ENCODE measurements around the gene NOL3. TPM values are rescaled to one million over a fixed set of nuclear protein-coding genes. Genes with fewer than 3 reads are reported as not detected.

The NOL3 gene
- total RNA-seq, 1 experiment from 2014 or later = 49.8 TPM

GRCh38 chr16:67150833-67151396 is 19.4 kb upstream of the NOL3 start, which contains the start of gene B3GNT9:
TSS of gene B3GNT9 (minus strand) at chr16:67150998. CDS start at chr16:67150485, 513 bp downstream.
- Mint-ChIP-seq H3K27ac (ENCODE audit: low read depth, unreplicated experiment) (no peak within 1 kb of the TSS), H3K4me3 (ENCODE audit: unreplicated experiment) (peak within 1 kb of the TSS; percentile 46), H3K4me1 (ENCODE audit: insufficient read depth, unreplicated experiment) (peaks cover 12% of the 10 kb centered on the region), H3K9me3 (ENCODE audit: unreplicated experiment) (no peaks in the 10 kb centered on the region), H3K36me3 (ENCODE audit: insufficient read depth, unreplicated experiment) (peaks cover 35% of the 10 kb centered on the region), H3K27me3 (ENCODE audit: insufficient read depth, unreplicated experiment) (no peaks in the 10 kb centered on the region)
- ChIA-PET CTCF (interaction anchor here (0.7 to 0.8 kb wide), 2 partner anchors 168 to 173 kb away, joined by 3 read pairs; no protein-coding TSS in a partner anchor), POLR2A (interaction anchor here (0.6 kb wide), 1 partner anchor 41 kb away, joined by 4 read pairs; the partner anchor contains the start of gene PHAF1)
- no peak for DNase-seq (ENCODE audit: unreplicated experiment)
- no TSS peak for BruUV-seq (replicated peaks)
- TF ChIP-seq CTCF (IDR thresholded peaks at IDR 0.05; ENCODE audit: unreplicated experiment) = no peak
- intact Hi-C loops (cut with micrococcal nuclease) = no loop called here

GRCh38 chr16:67151431-67152097 is 18.8 kb upstream of the NOL3 start:
- intact Hi-C loops (cut with micrococcal nuclease) = no loop called here
- Mint-ChIP-seq H3K36me3 (ENCODE audit: insufficient read depth, unreplicated experiment) (peaks cover 29% of the 10 kb centered on the region), H3K4me1 (ENCODE audit: insufficient read depth, unreplicated experiment) (peaks cover 12% of the 10 kb centered on the region), H3K4me3 (ENCODE audit: unreplicated experiment) (peak overlapping the region; percentile 46), H3K27me3 (ENCODE audit: insufficient read depth, unreplicated experiment) (no peaks in the 10 kb centered on the region), H3K27ac (ENCODE audit: low read depth, unreplicated experiment) (no peak overlapping the region), H3K9me3 (ENCODE audit: unreplicated experiment) (no peaks in the 10 kb centered on the region)
- no peak for TF ChIP-seq CTCF (IDR thresholded peaks at IDR 0.05; ENCODE audit: unreplicated experiment)
- no TSS peak for BruUV-seq (replicated peaks)
- ChIA-PET POLR2A (interaction anchor here (0.6 to 1.1 kb wide), 3 partner anchors 11 to 42 kb away, joined by 3 to 4 read pairs (median 4); partner anchors contain the start of gene PHAF1), CTCF (interaction anchor here (0.7 to 0.9 kb wide), 4 partner anchors 26 to 173 kb away, joined by 3 to 4 read pairs (median 3); no protein-coding TSS in a partner anchor)
- no peak for DNase-seq (ENCODE audit: unreplicated experiment)

GRCh38 chr16:67154578-67155294 is 15.6 kb upstream of the NOL3 start:
- BruUV-seq (replicated peaks) = no TSS peak
- DNase-seq (ENCODE audit: unreplicated experiment) = no peak
- no peaks in the 10 kb centered on the region for H3K9me3 Mint-ChIP-seq (ENCODE audit: unreplicated experiment)
- H3K4me1 Mint-ChIP-seq (ENCODE audit: insufficient read depth, unreplicated experiment) = peaks cover 14% of the 10 kb centered on the region
- no peaks in the 10 kb centered on the region for H3K27me3 Mint-ChIP-seq (ENCODE audit: insufficient read depth, unreplicated experiment)
- no peak overlapping the region for H3K4me3 Mint-ChIP-seq (ENCODE audit: unreplicated experiment)
- TF ChIP-seq CTCF (IDR thresholded peaks at IDR 0.05; ENCODE audit: unreplicated experiment) = no peak
- ChIA-PET POLR2A (interaction anchor here (0.5 to 0.8 kb wide), 6 partner anchors 52 to 407 kb away, joined by 3 to 4 read pairs (median 4); partner anchors contain the start of gene CTCF), CTCF (interaction anchor here (0.5 to 5.1 kb wide), 22 partner anchors 8 to 262 kb away, joined by 3 to 29 read pairs (median 4); partner anchors contain the start of genes CES4A and FHOD1)
- intact Hi-C loops (cut with micrococcal nuclease) = loop anchor here (1.0 kb wide), 2 partner anchors 136 to 177 kb away; no protein-coding TSS in a partner anchor
- peaks cover 7% of the 10 kb centered on the region for H3K36me3 Mint-ChIP-seq (ENCODE audit: insufficient read depth, unreplicated experiment)
- H3K27ac Mint-ChIP-seq (ENCODE audit: low read depth, unreplicated experiment) = no peak overlapping the region
